ENCODE results near the gene OSBPL2. TPM values are rescaled to one million over a fixed set of nuclear protein-coding genes. Genes with fewer than 3 reads are reported as not detected.

Gene OSBPL2
- total RNA-seq, 1 experiment from 2014 or later, result 49.5 TPM

GRCh38 chr20:62237801-62238568 lies at the start of gene OSBPL2 (continued):
- no peak for TF ChIP-seq ZNF423 (CRISPR knock-in tag; IDR thresholded peaks at IDR 0.05)
- TF ChIP-seq, protein P1, sequence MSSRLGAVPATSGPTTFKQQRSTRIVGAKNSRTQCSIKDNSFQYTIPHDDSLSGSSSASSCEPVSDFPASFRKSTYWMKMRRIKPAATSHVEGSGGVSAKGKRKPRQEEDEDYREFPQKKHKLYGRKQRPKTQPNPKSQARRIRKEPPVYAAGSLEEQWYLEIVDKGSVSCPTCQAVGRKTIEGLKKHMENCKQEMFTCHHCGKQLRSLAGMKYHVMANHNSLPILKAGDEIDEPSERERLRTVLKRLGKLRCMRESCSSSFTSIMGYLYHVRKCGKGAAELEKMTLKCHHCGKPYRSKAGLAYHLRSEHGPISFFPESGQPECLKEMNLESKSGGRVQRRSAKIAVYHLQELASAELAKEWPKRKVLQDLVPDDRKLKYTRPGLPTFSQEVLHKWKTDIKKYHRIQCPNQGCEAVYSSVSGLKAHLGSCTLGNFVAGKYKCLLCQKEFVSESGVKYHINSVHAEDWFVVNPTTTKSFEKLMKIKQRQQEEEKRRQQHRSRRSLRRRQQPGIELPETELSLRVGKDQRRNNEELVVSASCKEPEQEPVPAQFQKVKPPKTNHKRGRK (CRISPR knock-in tag; IDR thresholded peaks at IDR 0.05; ENCODE audit: borderline replicate concordance), result no peak
- no peak for TF ChIP-seq GRHL2 (CRISPR knock-in tag; IDR thresholded peaks at IDR 0.05; ENCODE audit: insufficient replicate concordance, severe bottlenecking)
- TF ChIP-seq, protein P2, sequence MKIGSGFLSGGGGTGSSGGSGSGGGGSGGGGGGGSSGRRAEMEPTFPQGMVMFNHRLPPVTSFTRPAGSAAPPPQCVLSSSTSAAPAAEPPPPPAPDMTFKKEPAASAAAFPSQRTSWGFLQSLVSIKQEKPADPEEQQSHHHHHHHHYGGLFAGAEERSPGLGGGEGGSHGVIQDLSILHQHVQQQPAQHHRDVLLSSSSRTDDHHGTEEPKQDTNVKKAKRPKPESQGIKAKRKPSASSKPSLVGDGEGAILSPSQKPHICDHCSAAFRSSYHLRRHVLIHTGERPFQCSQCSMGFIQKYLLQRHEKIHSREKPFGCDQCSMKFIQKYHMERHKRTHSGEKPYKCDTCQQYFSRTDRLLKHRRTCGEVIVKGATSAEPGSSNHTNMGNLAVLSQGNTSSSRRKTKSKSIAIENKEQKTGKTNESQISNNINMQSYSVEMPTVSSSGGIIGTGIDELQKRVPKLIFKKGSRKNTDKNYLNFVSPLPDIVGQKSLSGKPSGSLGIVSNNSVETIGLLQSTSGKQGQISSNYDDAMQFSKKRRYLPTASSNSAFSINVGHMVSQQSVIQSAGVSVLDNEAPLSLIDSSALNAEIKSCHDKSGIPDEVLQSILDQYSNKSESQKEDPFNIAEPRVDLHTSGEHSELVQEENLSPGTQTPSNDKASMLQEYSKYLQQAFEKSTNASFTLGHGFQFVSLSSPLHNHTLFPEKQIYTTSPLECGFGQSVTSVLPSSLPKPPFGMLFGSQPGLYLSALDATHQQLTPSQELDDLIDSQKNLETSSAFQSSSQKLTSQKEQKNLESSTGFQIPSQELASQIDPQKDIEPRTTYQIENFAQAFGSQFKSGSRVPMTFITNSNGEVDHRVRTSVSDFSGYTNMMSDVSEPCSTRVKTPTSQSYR (CRISPR knock-in tag; IDR thresholded peaks at IDR 0.05), result no peak
- no peak for TF ChIP-seq KAT7 (CRISPR knock-in tag; IDR thresholded peaks at IDR 0.05; ENCODE audit: borderline replicate concordance)
- TF ChIP-seq RELA (CRISPR knock-in tag; IDR thresholded peaks at IDR 0.05; ENCODE audit: borderline replicate concordance), result no peak
- no peak for TF ChIP-seq ETV6 (CRISPR knock-in tag; IDR thresholded peaks at IDR 0.05)
- TF ChIP-seq, protein P3, sequence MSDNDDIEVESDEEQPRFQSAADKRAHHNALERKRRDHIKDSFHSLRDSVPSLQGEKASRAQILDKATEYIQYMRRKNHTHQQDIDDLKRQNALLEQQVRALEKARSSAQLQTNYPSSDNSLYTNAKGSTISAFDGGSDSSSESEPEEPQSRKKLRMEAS (CRISPR knock-in tag; IDR thresholded peaks at IDR 0.05), result peak; percentile 30; the same call in 1 of the 2 replicates
- TF ChIP-seq, protein P4, sequence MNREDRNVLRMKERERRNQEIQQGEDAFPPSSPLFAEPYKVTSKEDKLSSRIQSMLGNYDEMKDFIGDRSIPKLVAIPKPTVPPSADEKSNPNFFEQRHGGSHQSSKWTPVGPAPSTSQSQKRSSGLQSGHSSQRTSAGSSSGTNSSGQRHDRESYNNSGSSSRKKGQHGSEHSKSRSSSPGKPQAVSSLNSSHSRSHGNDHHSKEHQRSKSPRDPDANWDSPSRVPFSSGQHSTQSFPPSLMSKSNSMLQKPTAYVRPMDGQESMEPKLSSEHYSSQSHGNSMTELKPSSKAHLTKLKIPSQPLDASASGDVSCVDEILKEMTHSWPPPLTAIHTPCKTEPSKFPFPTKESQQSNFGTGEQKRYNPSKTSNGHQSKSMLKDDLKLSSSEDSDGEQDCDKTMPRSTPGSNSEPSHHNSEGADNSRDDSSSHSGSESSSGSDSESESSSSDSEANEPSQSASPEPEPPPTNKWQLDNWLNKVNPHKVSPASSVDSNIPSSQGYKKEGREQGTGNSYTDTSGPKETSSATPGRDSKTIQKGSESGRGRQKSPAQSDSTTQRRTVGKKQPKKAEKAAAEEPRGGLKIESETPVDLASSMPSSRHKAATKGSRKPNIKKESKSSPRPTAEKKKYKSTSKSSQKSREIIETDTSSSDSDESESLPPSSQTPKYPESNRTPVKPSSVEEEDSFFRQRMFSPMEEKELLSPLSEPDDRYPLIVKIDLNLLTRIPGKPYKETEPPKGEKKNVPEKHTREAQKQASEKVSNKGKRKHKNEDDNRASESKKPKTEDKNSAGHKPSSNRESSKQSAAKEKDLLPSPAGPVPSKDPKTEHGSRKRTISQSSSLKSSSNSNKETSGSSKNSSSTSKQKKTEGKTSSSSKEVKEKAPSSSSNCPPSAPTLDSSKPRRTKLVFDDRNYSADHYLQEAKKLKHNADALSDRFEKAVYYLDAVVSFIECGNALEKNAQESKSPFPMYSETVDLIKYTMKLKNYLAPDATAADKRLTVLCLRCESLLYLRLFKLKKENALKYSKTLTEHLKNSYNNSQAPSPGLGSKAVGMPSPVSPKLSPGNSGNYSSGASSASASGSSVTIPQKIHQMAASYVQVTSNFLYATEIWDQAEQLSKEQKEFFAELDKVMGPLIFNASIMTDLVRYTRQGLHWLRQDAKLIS (CRISPR knock-in tag; IDR thresholded peaks at IDR 0.05; ENCODE audit: borderline replicate concordance), result no peak
- TF ChIP-seq, protein P5, sequence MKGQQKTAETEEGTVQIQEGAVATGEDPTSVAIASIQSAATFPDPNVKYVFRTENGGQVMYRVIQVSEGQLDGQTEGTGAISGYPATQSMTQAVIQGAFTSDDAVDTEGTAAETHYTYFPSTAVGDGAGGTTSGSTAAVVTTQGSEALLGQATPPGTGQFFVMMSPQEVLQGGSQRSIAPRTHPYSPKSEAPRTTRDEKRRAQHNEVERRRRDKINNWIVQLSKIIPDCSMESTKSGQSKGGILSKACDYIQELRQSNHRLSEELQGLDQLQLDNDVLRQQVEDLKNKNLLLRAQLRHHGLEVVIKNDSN (CRISPR knock-in tag; IDR thresholded peaks at IDR 0.05), result peak; percentile 80; the same call in 1 of the 2 replicates
- TF ChIP-seq TCF7 (CRISPR knock-in tag; IDR thresholded peaks at IDR 0.05; ENCODE audit: low read depth), result no peak
- no peak for TF ChIP-seq NFATC4 (CRISPR knock-in tag; IDR thresholded peaks at IDR 0.05)
- peak; percentile 99 for TF ChIP-seq NFYB (CRISPR knock-in tag; conservative IDR thresholded peaks at IDR 0.05; ENCODE audit: low read depth)
- TF ChIP-seq ATF3 (CRISPR knock-in tag; conservative IDR thresholded peaks at IDR 0.05), result no peak
- TF ChIP-seq, protein P6, sequence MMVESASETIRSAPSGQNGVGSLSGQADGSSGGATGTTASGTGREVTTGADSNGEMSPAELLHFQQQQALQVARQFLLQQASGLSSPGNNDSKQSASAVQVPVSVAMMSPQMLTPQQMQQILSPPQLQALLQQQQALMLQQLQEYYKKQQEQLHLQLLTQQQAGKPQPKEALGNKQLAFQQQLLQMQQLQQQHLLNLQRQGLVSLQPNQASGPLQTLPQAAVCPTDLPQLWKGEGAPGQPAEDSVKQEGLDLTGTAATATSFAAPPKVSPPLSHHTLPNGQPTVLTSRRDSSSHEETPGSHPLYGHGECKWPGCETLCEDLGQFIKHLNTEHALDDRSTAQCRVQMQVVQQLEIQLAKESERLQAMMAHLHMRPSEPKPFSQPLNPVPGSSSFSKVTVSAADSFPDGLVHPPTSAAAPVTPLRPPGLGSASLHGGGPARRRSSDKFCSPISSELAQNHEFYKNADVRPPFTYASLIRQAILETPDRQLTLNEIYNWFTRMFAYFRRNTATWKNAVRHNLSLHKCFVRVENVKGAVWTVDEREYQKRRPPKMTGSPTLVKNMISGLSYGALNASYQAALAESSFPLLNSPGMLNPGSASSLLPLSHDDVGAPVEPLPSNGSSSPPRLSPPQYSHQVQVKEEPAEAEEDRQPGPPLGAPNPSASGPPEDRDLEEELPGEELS (CRISPR knock-in tag; IDR thresholded peaks at IDR 0.05), result no peak
- TF ChIP-seq SOX15 (CRISPR knock-in tag; IDR thresholded peaks at IDR 0.05), result no peak
- TF ChIP-seq, protein P7, sequence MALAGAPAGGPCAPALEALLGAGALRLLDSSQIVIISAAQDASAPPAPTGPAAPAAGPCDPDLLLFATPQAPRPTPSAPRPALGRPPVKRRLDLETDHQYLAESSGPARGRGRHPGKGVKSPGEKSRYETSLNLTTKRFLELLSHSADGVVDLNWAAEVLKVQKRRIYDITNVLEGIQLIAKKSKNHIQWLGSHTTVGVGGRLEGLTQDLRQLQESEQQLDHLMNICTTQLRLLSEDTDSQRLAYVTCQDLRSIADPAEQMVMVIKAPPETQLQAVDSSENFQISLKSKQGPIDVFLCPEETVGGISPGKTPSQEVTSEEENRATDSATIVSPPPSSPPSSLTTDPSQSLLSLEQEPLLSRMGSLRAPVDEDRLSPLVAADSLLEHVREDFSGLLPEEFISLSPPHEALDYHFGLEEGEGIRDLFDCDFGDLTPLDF (CRISPR knock-in tag; IDR thresholded peaks at IDR 0.05), result no peak
- no peak for TF ChIP-seq OVOL2 (CRISPR knock-in tag; IDR thresholded peaks at IDR 0.05; ENCODE audit: borderline replicate concordance)
- no peak for TF ChIP-seq JUN (CRISPR knock-in tag; IDR thresholded peaks at IDR 0.05)
- TF ChIP-seq CTCF (IDR thresholded peaks at IDR 0.05), result no peak
- peak; percentile 86 for TF ChIP-seq USF2 (CRISPR knock-in tag; IDR thresholded peaks at IDR 0.05)

Data from WTC11 (cell line).